H9 (cell line): ENCODE measurements around the gene PLS3. TPM values are rescaled to one million over a fixed set of nuclear protein-coding genes. Genes with fewer than 3 reads are reported as not detected.

Experiments
- DNase-seq: peaks from one replicate; pipeline ENCODE4 v3.0.0-alpha.2; 2017
- H2AFZ ChIP-seq: one replicate; pipeline ENCODE4 v1.6.1; 2013; ENCODE audit warnings: mild to moderate bottlenecking, low read length, control low read depth, moderate library complexity
- H2AK5ac ChIP-seq: 2 replicates; pipeline ENCODE4 v1.6.1; 2013; ENCODE audit warnings: low read length, control low read depth, mixed read lengths; ENCODE audit not compliant: insufficient read length
- H2BK120ac ChIP-seq: one replicate; pipeline ENCODE4 v1.6.1; 2013; ENCODE audit warnings: low read depth, mild to moderate bottlenecking, low read length, control low read depth, inconsistent platforms; ENCODE audit not compliant: poor library complexity, severe bottlenecking
- H2BK12ac ChIP-seq: 2 replicates; pipeline ENCODE4 v1.6.1; 2013; ENCODE audit warnings: low read length, control low read depth, mixed read lengths, low read depth; ENCODE audit not compliant: insufficient read length
- H2BK15ac ChIP-seq: 2 replicates; pipeline ENCODE4 v1.6.1; 2013; ENCODE audit warnings: low read depth, low read length, control low read depth
- H2BK20ac ChIP-seq: one replicate; pipeline ENCODE4 v1.6.1; 2013; ENCODE audit warnings: low read depth, mild to moderate bottlenecking, low read length, control low read depth, inconsistent platforms; ENCODE audit not compliant: poor library complexity, severe bottlenecking
- H2BK5ac ChIP-seq: 2 replicates; pipeline ENCODE4 v1.6.1; 2013; ENCODE audit warnings: low read length, control low read depth, mixed read lengths; ENCODE audit not compliant: insufficient read length
- H3K14ac ChIP-seq: 2 replicates; pipeline ENCODE4 v1.6.1; 2013; ENCODE audit warnings: low read length, control low read depth; ENCODE audit not compliant: insufficient read depth
- H3K18ac ChIP-seq: 2 replicates; pipeline ENCODE4 v1.6.1; 2013; ENCODE audit warnings: low read depth, mild to moderate bottlenecking, mixed read lengths, low read length, control low read depth; ENCODE audit not compliant: insufficient read length
- H3K23ac ChIP-seq: 2 replicates; pipeline ENCODE4 v1.6.1; 2013; ENCODE audit warnings: low read length, control low read depth, mixed read lengths, low read depth; ENCODE audit not compliant: insufficient read length
- H3K23me2 ChIP-seq: 2 replicates; pipeline ENCODE4 v1.6.1; 2013; ENCODE audit warnings: low read depth, mild to moderate bottlenecking, mixed read lengths, low read length, control low read depth; ENCODE audit not compliant: insufficient read length, poor library complexity, severe bottlenecking
- H3K27ac ChIP-seq: 2 replicates; pipeline ENCODE4 v1.5.1; 2013; ENCODE audit warnings: low read length, control low read depth, mixed read lengths, low read depth; ENCODE audit not compliant: insufficient read length
- H3K27me3 ChIP-seq: 2 replicates; pipeline ENCODE4 v1.6.1; 2013; ENCODE audit warnings: low read length, control low read depth, inconsistent platforms; ENCODE audit not compliant: insufficient read depth
- H3K4ac ChIP-seq: 2 replicates; pipeline ENCODE4 v1.6.1; 2013; ENCODE audit warnings: low read depth, mild to moderate bottlenecking, control low read depth, inconsistent platforms, low read length, moderate library complexity
- H3K4me1 ChIP-seq: 2 replicates; pipeline ENCODE4 v1.6.1; 2013; ENCODE audit warnings: low read length, control low read depth, inconsistent platforms; ENCODE audit not compliant: insufficient read depth
- H3K4me2 ChIP-seq: 2 replicates; pipeline ENCODE4 v1.6.1; 2013; ENCODE audit warnings: low read length, control low read depth, mixed read lengths; ENCODE audit not compliant: insufficient read length, insufficient read depth
- H3K56ac ChIP-seq: 2 replicates; pipeline ENCODE4 v1.6.1; 2013; ENCODE audit warnings: low read depth, mild to moderate bottlenecking, mixed read lengths, low read length, control low read depth; ENCODE audit not compliant: insufficient read length
- H3K79me1 ChIP-seq: 2 replicates; pipeline ENCODE4 v1.6.1; 2013; ENCODE audit warnings: low read depth, mild to moderate bottlenecking, moderate library complexity, low read length, control low read depth, inconsistent platforms; ENCODE audit not compliant: insufficient read depth, poor library complexity, severe bottlenecking
- H3K79me2 ChIP-seq: 2 replicates; pipeline ENCODE4 v1.6.1; 2013; ENCODE audit warnings: low read length, control low read depth, inconsistent platforms; ENCODE audit not compliant: insufficient read depth
- H3K9ac ChIP-seq: 2 replicates; pipeline ENCODE4 v1.6.1; 2013; ENCODE audit warnings: low read length, control low read depth, mixed read lengths; ENCODE audit not compliant: insufficient read length; ENCODE audit errors: extremely low read depth
- H3K9me3 ChIP-seq: one replicate; pipeline ENCODE4 v1.6.1; 2013; ENCODE audit warnings: low read depth, low read length, inconsistent platforms; ENCODE audit not compliant: control insufficient read depth
- H3T11ph ChIP-seq: one replicate; pipeline ENCODE4 v1.6.1; 2013; ENCODE audit warnings: mild to moderate bottlenecking, low read length, control low read depth, inconsistent platforms
- H4K20me1 ChIP-seq: one replicate; pipeline ENCODE4 v1.6.1; 2013; ENCODE audit not compliant: control insufficient read depth, insufficient read length, insufficient read depth
- H4K5ac ChIP-seq: 2 replicates; pipeline ENCODE4 v1.6.1; 2013; ENCODE audit warnings: low read depth, mild to moderate bottlenecking, mixed read lengths, low read length, control low read depth; ENCODE audit not compliant: insufficient read length
- H4K8ac ChIP-seq: replicated peaks from 2 replicates; pipeline ENCODE4 v1.6.1; 2013; ENCODE audit warnings: low read length, control low read depth, mixed read lengths, low read depth; ENCODE audit not compliant: insufficient read length
- H4K91ac ChIP-seq: 2 replicates; pipeline ENCODE4 v1.6.1; 2013; ENCODE audit warnings: low read depth, mild to moderate bottlenecking, moderate library complexity, mixed read lengths, low read length, control low read depth; ENCODE audit not compliant: insufficient read length
- H3K27ac Mint-ChIP-seq, 3 experiments: 2 replicates in 2 of 3; 3 replicates in 1 of 3; pipeline ENCODE4 v1.8.0; 2020 to 2021; ENCODE audit warnings: mixed read lengths in 3 of 3, mild to moderate bottlenecking in 1 of 3, moderate library complexity in 1 of 3
- H3K27me3 Mint-ChIP-seq: 2 replicates; pipeline ENCODE4 v1.8.0; 2021; ENCODE audit warnings: low read depth, mild to moderate bottlenecking, moderate library complexity, mixed read lengths
- H3K36me3 Mint-ChIP-seq, 3 experiments: 2 replicates in 2 of 3; 3 replicates in 1 of 3; pipeline ENCODE4 v1.8.0; 2020 to 2021; ENCODE audit warnings: low read depth in 3 of 3, mixed read lengths in 3 of 3; ENCODE audit not compliant: insufficient read depth in 1 of 3
- H3K4me1 Mint-ChIP-seq, 2 experiments: 2 replicates each; pipeline ENCODE4 v1.8.0; 2020; ENCODE audit warnings: mixed read lengths in 2 of 2
- H3K4me3 Mint-ChIP-seq, 2 experiments: 2 replicates in 1 of 2; 3 replicates in 1 of 2; pipeline ENCODE4 v1.8.0; 2020 to 2021; ENCODE audit warnings: mild to moderate bottlenecking in 2 of 2, mixed read lengths in 2 of 2, moderate library complexity in 1 of 2
- H3K9me3 Mint-ChIP-seq, 2 experiments: 2 replicates in 1 of 2; 3 replicates in 1 of 2; pipeline ENCODE4 v1.8.0; 2020; ENCODE audit warnings: mild to moderate bottlenecking in 2 of 2, mixed read lengths in 2 of 2, moderate library complexity in 1 of 2
- CTCF ChIP-seq: fragments of 200-600 bp; sonication (generic); conservative IDR thresholded peaks from 3 replicates; pipeline ENCODE4 v1.8.0; 2021; ENCODE audit warnings: antibody characterized with exemption, mild to moderate bottlenecking
- total RNA-seq: library from RNA; stranded (reverse); gene quantifications from 2 replicates; pipeline ENCODE4 v1.2.1, GENCODE V29; 2021

The PLS3 gene
- total RNA-seq, 1 experiment from 2014 or later = 315 TPM

- no peak overlapping the region for H3K9ac ChIP-seq
- H3K4me2 ChIP-seq = no peak overlapping the region
- H3K23me2 ChIP-seq = no peaks in the 10 kb centered on the region
- H3K9me3 ChIP-seq = no peaks in the 10 kb centered on the region
- no peak overlapping the region for H2BK120ac ChIP-seq
- no peaks in the 10 kb centered on the region for H3K27me3 ChIP-seq
- no peak for DNase-seq
- H3K4ac ChIP-seq = no peak overlapping the region
- no peak overlapping the region for H2BK20ac ChIP-seq
- Mint-ChIP-seq H3K9me3 (peaks cover 0 to 2% of the 10 kb centered on the region in 2 experiments; a peak in 1 of 5 replicates), H3K27me3 (no peaks in the 10 kb centered on the region), H3K4me1 (peaks cover 3 to 5% of the 10 kb centered on the region in 2 experiments; a peak in 2 of 4 replicates), H3K4me3 (no peak overlapping the region), H3K27ac (peak overlapping the region in 1 of 3 experiments; percentile 40; a peak in 2 of 7 replicates), H3K36me3 (peaks cover 16 to 60% (median 52%) of the 10 kb centered on the region in 3 experiments; a peak in 6 of 7 replicates)
- H3K23ac ChIP-seq = no peak overlapping the region
- H2BK12ac ChIP-seq = no peak overlapping the region
- no peak overlapping the region for H4K5ac ChIP-seq
- H2BK15ac ChIP-seq = no peak overlapping the region
- H3K79me2 ChIP-seq = peaks cover 6% of the 10 kb centered on the region; the same call in 1 of the 2 replicates
- no peaks in the 10 kb centered on the region for H4K20me1 ChIP-seq
- H3K56ac ChIP-seq = no peak overlapping the region
- H3T11ph ChIP-seq = no peak overlapping the region
- no peak overlapping the region for H3K14ac ChIP-seq
- no peak overlapping the region for H3K18ac ChIP-seq
- H2AFZ ChIP-seq = no peak overlapping the region
- no peak for TF ChIP-seq CTCF
- peaks cover 8% of the 10 kb centered on the region for H3K79me1 ChIP-seq
- no peak overlapping the region for H4K91ac ChIP-seq
- no peak overlapping the region for H2BK5ac ChIP-seq
- H3K27ac ChIP-seq = no peak overlapping the region
- H3K4me1 ChIP-seq = no peaks in the 10 kb centered on the region
- no peak overlapping the region for H4K8ac ChIP-seq
- H2AK5ac ChIP-seq = no peak overlapping the region
Measured at GRCh38 chrX:115571712-115572111, 10.7 kb downstream of the PLS3 start.
